Mononuclear cell (primary cell): ENCODE measurements around the gene VGLL4. TPM values are rescaled to one million over a fixed set of nuclear protein-coding genes. Genes with fewer than 3 reads are reported as not detected.

Source experiments
- H3K27me3 ChIP-seq: 2 replicates; pipeline ENCODE4 v1.6.0; 2011; ENCODE audit warnings: low read length, control low read depth; ENCODE audit not compliant: insufficient read depth
- H3K4me1 ChIP-seq: 2 replicates; pipeline ENCODE4 v1.5.1; 2011; ENCODE audit warnings: mild to moderate bottlenecking, low read length, control low read depth; ENCODE audit not compliant: insufficient read depth
- H3K4me3 ChIP-seq: 2 replicates; pipeline ENCODE4 v1.5.1; 2011; ENCODE audit warnings: mild to moderate bottlenecking, low read length, moderate library complexity
- H3K9me3 ChIP-seq: 2 replicates; pipeline ENCODE4 v1.5.1; 2011; ENCODE audit warnings: low read depth, mild to moderate bottlenecking, control low read depth, low read length
- total RNA-seq: library from RNA; depleted of rRNA; stranded (reverse); fragments of >200 nt; gene quantifications from one replicate; pipeline ENCODE4 v1.2.3, GENCODE V29; 2012

VGLL4 gene
- total RNA-seq, 1 donor: 20.5 TPM

- no peak overlapping the region for H3K4me3 ChIP-seq
- H3K27me3 ChIP-seq: no peaks in the 10 kb centered on the region
- no peaks in the 10 kb centered on the region for H3K9me3 ChIP-seq
- H3K4me1 ChIP-seq: peaks cover 2% of the 10 kb centered on the region
Observed at GRCh38 chr3:11555881-11556633, 87.7 kb downstream of the VGLL4 start.

- no peak overlapping the region for H3K4me3 ChIP-seq
- no peaks in the 10 kb centered on the region for H3K9me3 ChIP-seq
- H3K27me3 ChIP-seq: no peaks in the 10 kb centered on the region
- peaks cover 4% of the 10 kb centered on the region for H3K4me1 ChIP-seq
Observed at GRCh38 chr3:11555211-11555782, 88.4 kb downstream of the VGLL4 start.

GRCh38 chr3:11554666-11555065, 89.0 kb downstream of the VGLL4 start:
- Histone ChIP-seq H3K27me3 (no peaks in the 10 kb centered on the region), H3K4me1 (peaks cover 4% of the 10 kb centered on the region), H3K9me3 (no peaks in the 10 kb centered on the region), H3K4me3 (no peak overlapping the region)

- H3K27me3 ChIP-seq: no peaks in the 10 kb centered on the region
- H3K9me3 ChIP-seq: no peaks in the 10 kb centered on the region
- H3K4me1 ChIP-seq: peaks cover 4% of the 10 kb centered on the region
- no peak overlapping the region for H3K4me3 ChIP-seq
Observed at GRCh38 chr3:11554236-11554610, 89.5 kb downstream of the VGLL4 start.

- Histone ChIP-seq H3K4me3 (no peak overlapping the region), H3K9me3 (no peaks in the 10 kb centered on the region), H3K27me3 (no peaks in the 10 kb centered on the region), H3K4me1 (peaks cover 4% of the 10 kb centered on the region)
Observed at GRCh38 chr3:11553436-11554235, 90.1 kb downstream of the VGLL4 start.

GRCh38 chr3:11552289-11553264, 91.1 kb downstream of the VGLL4 start:
- no peaks in the 10 kb centered on the region for H3K9me3 ChIP-seq
- H3K4me3 ChIP-seq: no peak overlapping the region

GRCh38 chr3:11551036-11551435, 92.7 kb downstream of the VGLL4 start:
- Histone ChIP-seq H3K4me3 (no peak overlapping the region), H3K9me3 (no peaks in the 10 kb centered on the region), H3K4me1 (peaks cover 15% of the 10 kb centered on the region), H3K27me3 (no peaks in the 10 kb centered on the region)

More at GRCh38 chr3:11552289-11553264, 91.1 kb downstream of the VGLL4 start:
- H3K4me1 ChIP-seq: peaks cover 4% of the 10 kb centered on the region
- no peaks in the 10 kb centered on the region for H3K27me3 ChIP-seq

- peaks cover 25% of the 10 kb centered on the region for H3K4me1 ChIP-seq
Observed at GRCh38 chr3:11549580-11550140, 94.1 kb downstream of the VGLL4 start.

GRCh38 chr3:11548721-11549131, 95.0 kb downstream of the VGLL4 start:
- no peaks in the 10 kb centered on the region for H3K9me3 ChIP-seq
- H3K4me1 ChIP-seq: peaks cover 31% of the 10 kb centered on the region
- H3K27me3 ChIP-seq: no peaks in the 10 kb centered on the region
- no peak overlapping the region for H3K4me3 ChIP-seq

More at GRCh38 chr3:11549580-11550140, 94.1 kb downstream of the VGLL4 start:
- Histone ChIP-seq H3K4me3 (no peak overlapping the region), H3K9me3 (no peaks in the 10 kb centered on the region), H3K27me3 (no peaks in the 10 kb centered on the region)

GRCh38 chr3:11547498-11547897, 96.2 kb downstream of the VGLL4 start:
- Histone ChIP-seq H3K9me3 (no peaks in the 10 kb centered on the region), H3K27me3 (no peaks in the 10 kb centered on the region), H3K4me1 (peaks cover 33% of the 10 kb centered on the region), H3K4me3 (no peak overlapping the region)

GRCh38 chr3:11546657-11547302, 96.9 kb downstream of the VGLL4 start:
- H3K4me3 ChIP-seq: no peak overlapping the region
- H3K4me1 ChIP-seq: peaks cover 33% of the 10 kb centered on the region
- H3K27me3 ChIP-seq: no peaks in the 10 kb centered on the region
- H3K9me3 ChIP-seq: no peaks in the 10 kb centered on the region

- H3K4me1 ChIP-seq: peaks cover 28% of the 10 kb centered on the region
- no peaks in the 10 kb centered on the region for H3K9me3 ChIP-seq
- no peaks in the 10 kb centered on the region for H3K27me3 ChIP-seq
- no peak overlapping the region for H3K4me3 ChIP-seq
Observed at GRCh38 chr3:11545186-11545851, 98.4 kb downstream of the VGLL4 start.

GRCh38 chr3:11544412-11545181, 99.1 kb downstream of the VGLL4 start:
- no peaks in the 10 kb centered on the region for H3K27me3 ChIP-seq
- H3K9me3 ChIP-seq: no peaks in the 10 kb centered on the region
- no peak overlapping the region for H3K4me3 ChIP-seq
- peaks cover 28% of the 10 kb centered on the region for H3K4me1 ChIP-seq
